RWPE1 (cell line): ENCODE data around the gene RXRA.

Experiments used
- CTCF ChIA-PET: fragments of 350-600 bp; sonication (Branson Sonifier 250); formaldehyde crosslinking; extraction: SDS; loops from one replicate; lab custom pipeline; 2021; lab: Yijun Ruan, JAX
- POLR2A ChIA-PET: fragments of 400-600 bp; formaldehyde crosslinking; extraction: SDS; loops from one replicate; lab custom pipeline; 2020; ENCODE audit warnings: antibody characterized with exemption; ENCODE audit not compliant: low non-redundant PET; lab: Yijun Ruan, JAX
- DNase-seq: peaks from one replicate; pipeline ENCODE4 v3.0.0; 2012; ENCODE audit warnings: low spot score
- H3K27ac ChIP-seq: fragments of 450-650 bp; 2 replicates; pipeline ENCODE4 v1.5.1; 2017
- TF ChIP-seq, protein P1 (sequence below): fragments of 450-650 bp; conservative IDR thresholded peaks from 2 replicates; pipeline ENCODE4 v1.5.1; 2017; ENCODE audit warnings: low read depth, mild to moderate bottlenecking

Gene RXRA

DNA sequence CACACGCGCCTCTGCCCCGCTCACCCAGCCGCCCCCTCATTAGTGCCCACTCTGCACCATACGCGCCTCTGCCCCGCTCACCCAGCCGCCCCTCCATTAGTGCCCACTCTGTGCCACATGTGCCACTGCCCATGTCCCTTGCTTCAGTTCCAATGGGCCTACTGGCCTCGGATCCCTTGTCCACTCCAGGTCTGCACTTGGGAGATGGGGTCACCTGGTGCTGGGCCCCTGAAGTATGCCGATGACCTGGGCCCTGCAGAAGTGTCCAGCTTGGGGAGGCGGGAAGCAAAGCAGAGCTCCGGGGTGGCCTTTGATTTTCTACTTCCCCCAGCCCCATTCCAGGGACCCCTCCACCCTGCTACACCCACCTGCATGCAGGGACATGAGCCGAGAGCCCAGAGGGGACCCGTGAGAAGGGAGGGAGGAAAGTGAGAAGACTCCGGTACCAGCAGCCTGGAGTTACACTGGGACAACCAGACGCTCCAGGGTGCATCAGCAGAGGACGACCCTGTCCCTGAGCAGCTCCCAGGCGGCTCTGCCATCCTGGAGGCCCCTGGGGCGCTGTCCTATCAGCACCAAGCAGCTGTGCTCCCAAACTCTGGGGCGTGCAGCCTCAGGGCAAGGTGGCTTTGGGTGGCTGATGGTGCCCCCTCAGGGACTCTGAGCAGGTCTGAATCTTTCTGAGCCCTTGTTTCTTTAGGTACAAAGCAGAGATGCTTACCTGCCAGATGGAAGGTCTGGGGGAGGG is 140.8 kb downstream of the RXRA start:
- no peak overlapping the region for H3K27ac ChIP-seq
- ChIA-PET POLR2A (no interaction called here), CTCF (no interaction called here)
- TF ChIP-seq, protein P1, sequence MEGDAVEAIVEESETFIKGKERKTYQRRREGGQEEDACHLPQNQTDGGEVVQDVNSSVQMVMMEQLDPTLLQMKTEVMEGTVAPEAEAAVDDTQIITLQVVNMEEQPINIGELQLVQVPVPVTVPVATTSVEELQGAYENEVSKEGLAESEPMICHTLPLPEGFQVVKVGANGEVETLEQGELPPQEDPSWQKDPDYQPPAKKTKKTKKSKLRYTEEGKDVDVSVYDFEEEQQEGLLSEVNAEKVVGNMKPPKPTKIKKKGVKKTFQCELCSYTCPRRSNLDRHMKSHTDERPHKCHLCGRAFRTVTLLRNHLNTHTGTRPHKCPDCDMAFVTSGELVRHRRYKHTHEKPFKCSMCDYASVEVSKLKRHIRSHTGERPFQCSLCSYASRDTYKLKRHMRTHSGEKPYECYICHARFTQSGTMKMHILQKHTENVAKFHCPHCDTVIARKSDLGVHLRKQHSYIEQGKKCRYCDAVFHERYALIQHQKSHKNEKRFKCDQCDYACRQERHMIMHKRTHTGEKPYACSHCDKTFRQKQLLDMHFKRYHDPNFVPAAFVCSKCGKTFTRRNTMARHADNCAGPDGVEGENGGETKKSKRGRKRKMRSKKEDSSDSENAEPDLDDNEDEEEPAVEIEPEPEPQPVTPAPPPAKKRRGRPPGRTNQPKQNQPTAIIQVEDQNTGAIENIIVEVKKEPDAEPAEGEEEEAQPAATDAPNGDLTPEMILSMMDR = no peak
- DNase-seq = no peak

GRCh38 chr9:134468358-134468757 is 142.1 kb downstream of the RXRA start:
- ChIA-PET CTCF (no interaction called here), POLR2A (no interaction called here)
- DNase-seq = no peak
- H3K27ac ChIP-seq = no peak overlapping the region
- TF ChIP-seq, protein P1 = no peak

GRCh38 chr9:134469041-134469875 is 143.0 kb downstream of the RXRA start:
- TF ChIP-seq, protein P1 = no peak
- CTCF ChIA-PET = interaction anchor here (0.7 kb wide), 1 partner anchor 107 kb away, joined by 4 read pairs; no protein-coding TSS in a partner anchor
- H3K27ac ChIP-seq = no peak overlapping the region
- POLR2A ChIA-PET = no interaction called here
- no peak for DNase-seq

GRCh38 chr9:134472256-134472655 is 146.0 kb downstream of the RXRA start:
- CTCF ChIA-PET = interaction anchor here (0.5 to 0.9 kb wide), 3 partner anchors 55 to 306 kb away, joined by 3 read pairs; no protein-coding TSS in a partner anchor
- H3K27ac ChIP-seq = no peak overlapping the region

GRCh38 chr9:134473141-134474054 is 147.1 kb downstream of the RXRA start:
- POLR2A ChIA-PET = no interaction called here

More at GRCh38 chr9:134472256-134472655, 146.0 kb downstream of the RXRA start:
- DNase-seq = no peak
- TF ChIP-seq, protein P1 = no peak
- POLR2A ChIA-PET = no interaction called here

More at GRCh38 chr9:134473141-134474054, 147.1 kb downstream of the RXRA start:
- TF ChIP-seq, protein P1 = no peak
- CTCF ChIA-PET = interaction anchor here (0.7 kb wide), 1 partner anchor 14 kb away, joined by 3 read pairs; no protein-coding TSS in a partner anchor
- no peak for DNase-seq
- H3K27ac ChIP-seq = peak overlapping the region; percentile 9
